Pons (tissue), 1 donor: Measurements from ENCODE around the gene KLHL25.

Experiments used
- DNase-seq: peaks from one replicate; pipeline ENCODE4 v3.0.0-alpha.2; 2016; ENCODE audit warnings: low spot score

The KLHL25 gene

GRCh38 chr15:85777250-85778106, 17.2 kb downstream of the KLHL25 start:
- no peak for DNase-seq

GRCh38 chr15:85773970-85774369, 20.8 kb downstream of the KLHL25 start:
- no peak for DNase-seq

DNA sequence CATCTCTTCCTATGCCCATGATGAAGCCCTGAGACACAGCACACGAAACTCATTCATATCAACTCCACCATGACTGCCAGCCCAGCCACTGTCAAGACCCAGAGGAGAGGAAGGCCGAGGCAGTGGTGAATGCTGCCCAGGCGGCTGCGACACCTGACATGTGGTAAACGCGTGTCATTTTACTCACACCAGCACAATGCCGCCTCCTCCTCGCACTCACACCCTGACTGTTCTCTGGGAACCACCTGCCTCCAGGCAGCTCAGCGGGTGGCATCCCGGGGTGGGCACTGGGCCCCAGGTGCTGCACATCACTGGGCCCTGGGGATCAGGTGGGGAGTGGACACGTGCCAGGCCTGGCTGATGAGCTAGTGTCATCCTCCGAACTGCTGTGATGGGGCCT, 21.5 kb downstream of the KLHL25 start:
- no peak for DNase-seq

GRCh38 chr15:85772668-85773067, 22.1 kb downstream of the KLHL25 start:
- DNase-seq, result no peak

DNA sequence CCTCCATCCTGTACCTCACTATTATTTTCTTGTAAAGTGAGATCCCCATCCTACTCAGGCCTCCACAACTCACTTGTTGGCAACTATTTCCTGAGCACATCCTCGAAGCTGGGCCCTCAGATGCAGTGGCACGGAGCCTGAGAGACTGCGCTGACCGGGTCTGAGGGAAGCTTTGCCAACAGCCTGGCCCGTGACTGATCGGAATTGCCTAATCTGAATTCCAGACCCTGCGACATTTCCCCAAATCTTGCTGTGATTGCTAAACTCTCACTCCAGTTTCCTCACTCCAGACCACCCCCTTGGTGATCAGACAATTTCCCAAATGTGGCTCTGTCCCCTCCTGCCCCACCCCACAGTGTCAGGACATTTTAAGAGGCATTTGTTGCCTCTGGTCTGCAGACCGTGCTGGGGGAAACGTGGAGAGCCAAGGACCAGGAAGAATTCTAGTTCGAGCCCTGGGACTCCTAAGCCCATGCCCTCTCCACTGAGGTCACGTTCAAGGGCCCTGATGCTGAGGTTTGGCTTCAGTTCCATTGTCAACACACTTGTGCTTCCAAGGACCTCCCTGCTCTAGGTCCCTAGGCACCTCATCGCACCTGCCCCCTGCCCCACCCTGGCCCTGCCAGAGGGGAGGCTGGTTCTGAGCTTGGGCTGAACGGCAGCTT, 22.8 kb downstream of the KLHL25 start:
- DNase-seq, result no peak

DNA sequence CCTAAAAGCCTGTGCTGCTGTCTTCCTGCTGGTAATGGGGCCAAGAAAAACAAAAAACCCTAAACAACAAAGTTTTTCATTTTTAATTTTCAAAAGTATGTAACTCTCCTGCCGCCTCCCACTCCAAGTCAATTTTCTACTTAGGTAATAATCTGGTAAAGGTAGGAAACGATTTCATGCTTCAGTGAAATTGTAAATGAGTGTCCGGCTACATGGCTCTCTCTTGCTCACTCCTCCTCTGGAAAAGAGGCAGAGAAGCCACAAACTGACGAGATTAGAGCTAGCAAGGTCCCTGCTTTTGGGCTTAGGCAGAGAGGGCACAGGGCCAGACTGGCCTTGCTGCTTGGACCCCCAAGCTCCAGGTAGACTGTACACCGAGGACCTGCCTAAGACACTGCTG, 23.5 kb downstream of the KLHL25 start:
- no peak for DNase-seq

DNA sequence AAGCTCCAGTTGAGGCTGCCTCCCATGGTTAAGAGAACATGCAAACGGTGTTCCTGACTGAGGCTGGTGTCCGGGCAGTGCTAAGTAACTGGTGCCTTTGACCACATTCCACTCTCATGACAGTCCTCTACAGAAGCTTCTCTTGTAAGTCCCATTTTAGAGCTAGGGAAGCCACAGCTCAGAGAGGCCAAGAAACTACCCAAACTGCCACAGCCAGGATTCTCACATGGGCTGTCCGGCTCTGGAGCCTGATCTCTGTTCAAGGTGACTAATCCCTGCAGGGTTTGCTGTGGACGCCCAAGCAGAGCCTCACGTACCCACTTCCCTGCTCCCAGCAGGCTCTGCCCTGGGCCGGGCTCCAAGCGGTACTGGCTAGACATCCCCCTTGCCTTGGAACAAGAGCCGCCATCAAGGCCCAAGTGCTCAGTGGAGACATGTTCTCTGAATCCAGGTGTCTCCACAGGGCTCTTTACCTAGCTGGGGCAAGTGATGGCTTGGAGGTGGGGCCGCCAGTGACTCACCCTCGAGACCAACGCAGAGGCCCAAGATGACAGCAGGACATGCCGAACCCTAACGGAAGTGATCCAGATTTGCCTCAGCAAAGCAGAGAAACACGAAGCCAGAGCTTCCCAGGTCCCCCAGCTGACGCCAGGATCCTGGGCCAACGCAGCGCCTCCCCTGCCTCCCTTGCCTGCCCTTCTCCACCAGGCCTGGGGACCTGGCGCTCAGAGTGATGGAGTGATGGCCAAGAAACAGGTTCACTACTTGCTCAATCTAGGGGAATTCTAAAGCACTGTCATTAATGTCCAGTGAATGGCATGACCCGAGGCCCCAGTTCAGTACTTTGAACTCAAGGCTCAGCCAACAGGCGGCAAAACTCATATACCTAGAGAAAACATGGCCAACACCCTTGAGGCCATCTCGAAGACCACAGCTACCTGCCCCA, 24.4 kb downstream of the KLHL25 start:
- DNase-seq, result no peak

- no peak for DNase-seq
Observed at GRCh38 chr15:85769182-85769900, 25.4 kb downstream of the KLHL25 start.

DNA sequence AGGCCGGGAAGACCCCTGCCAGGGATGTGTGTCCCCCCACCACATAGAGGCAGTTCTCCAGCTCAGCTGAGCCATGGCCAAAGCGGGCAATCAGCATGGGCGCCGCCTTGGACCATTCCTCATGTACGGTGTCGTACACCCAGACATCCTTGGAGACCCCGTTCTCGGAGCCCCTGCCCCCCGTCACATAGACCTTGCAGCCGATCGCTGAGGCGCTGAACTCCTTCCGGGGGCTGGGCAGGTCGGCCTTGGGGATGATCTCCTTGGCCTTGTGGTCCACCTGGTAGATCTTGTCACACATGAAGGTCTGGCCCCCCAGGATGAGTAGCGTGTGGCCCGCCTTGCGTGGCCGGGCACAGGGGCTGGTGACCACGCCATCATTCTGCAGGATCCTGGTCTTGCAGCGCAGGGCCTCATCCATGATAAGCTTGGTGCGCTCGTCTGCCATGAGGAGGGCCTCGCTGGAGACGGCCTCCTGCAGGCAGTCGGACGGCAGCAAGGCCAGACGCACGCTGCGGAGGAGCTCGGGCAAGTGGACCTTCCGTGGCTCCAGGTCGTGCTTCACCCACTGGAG, 26.0 kb downstream of the KLHL25 start:
- DNase-seq, result no peak

GRCh38 chr15:85767785-85768529, 26.8 kb downstream of the KLHL25 start:
- DNase-seq, result no peak

- DNase-seq, result no peak
Observed at GRCh38 chr15:85766001-85766831, 28.5 kb downstream of the KLHL25 start.

DNA sequence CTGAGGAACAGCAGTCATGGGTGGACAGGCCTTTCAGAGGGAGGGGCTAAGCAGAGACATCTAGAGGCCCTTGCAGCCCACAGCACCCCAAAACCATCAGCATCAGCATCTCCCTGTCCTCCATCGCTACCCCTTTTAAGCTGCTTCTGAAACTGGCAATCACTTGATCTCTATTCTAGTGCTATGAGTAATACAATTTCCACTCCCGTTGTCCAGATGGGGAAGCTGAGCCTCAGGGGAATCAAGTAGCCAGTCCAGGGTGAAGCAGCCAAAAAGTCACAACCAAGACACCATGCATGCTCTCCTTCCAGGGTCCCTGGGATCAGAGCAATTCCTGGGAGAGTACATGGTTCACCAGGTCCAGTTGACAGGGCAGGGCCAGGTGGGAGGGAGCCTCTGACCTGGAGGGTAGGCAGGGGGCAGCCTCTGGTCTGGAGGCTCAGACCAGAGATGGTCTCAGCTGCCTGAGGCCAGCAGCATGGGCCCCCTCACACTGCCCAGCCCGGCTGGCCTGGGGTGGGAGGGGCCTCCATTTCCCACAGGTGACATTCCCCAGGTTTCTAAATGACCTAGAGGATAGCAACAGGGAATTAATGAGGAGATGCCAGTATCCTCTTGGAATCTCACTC, 30.0 kb downstream of the KLHL25 start:
- DNase-seq, result no peak

DNA sequence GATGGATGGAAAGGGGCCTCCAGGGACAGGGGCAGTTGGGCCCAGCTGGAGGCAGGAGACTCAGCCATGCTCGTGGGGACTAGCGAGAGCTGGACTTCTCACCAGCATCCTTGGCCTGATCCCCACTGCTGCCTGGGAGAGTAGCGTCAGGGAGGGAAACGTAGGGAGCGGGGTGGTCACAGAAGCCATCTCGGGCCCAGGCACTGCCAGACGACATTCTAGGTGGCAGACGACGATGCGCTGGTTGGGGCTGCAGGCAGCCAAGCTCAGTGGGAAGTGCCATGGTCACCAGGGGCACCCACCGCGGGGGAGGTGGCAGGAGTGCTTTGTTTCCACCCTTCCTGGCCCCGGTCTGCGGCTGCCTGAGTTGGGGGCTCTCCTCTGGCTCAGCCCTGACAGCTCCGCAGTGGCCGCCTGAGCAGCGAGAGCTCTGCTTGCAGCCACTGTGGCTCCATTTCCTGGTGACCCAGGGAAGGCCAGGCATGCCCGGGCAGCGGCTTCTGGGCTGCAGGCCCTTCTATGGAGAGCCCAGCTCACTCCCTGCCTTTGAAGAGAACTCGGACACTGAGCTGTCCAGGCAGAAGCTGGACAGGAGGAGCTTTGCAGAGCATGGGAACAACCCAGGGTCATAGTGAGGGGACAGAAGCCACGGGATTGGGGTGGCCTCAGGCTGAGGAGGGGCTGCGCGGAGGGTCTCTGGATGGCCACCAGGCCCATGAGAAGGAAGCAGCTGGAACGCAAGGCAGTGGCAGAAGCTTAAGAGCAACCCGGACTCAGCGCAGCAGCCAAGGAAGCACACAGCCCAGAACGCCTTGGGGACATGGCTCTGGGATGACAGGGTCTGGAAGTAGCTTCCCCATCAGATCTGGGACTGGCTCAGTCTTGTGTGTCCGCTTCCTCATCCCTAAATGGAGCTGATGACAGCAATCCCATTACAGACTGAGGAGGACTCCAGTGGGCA, 30.8 kb downstream of the KLHL25 start:
- DNase-seq, result no peak

- DNase-seq, result no peak
Observed at GRCh38 chr15:85763157-85763556, 31.6 kb downstream of the KLHL25 start.

DNA sequence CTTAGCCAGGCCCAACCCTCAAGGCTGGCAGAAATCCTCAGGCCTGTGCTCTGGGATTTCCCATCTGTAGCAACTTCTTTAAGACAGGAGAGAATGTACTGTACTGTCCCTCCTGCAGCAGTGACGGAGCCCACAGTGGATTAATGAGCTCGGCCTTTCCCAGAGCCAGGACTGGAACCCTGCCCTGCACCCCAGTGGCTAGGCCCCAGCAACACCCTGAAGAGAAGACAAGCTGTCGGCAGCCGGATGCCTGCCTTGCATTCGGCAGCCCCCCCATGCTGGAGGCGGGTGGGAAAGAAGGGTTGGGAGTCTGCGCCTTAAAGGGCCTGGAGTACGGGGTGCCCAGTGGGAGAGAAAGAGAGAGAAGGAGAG, 32.0 kb downstream of the KLHL25 start:
- DNase-seq, result no peak

GRCh38 chr15:85762039-85762755, 32.5 kb downstream of the KLHL25 start:
- DNase-seq, result no peak

DNA sequence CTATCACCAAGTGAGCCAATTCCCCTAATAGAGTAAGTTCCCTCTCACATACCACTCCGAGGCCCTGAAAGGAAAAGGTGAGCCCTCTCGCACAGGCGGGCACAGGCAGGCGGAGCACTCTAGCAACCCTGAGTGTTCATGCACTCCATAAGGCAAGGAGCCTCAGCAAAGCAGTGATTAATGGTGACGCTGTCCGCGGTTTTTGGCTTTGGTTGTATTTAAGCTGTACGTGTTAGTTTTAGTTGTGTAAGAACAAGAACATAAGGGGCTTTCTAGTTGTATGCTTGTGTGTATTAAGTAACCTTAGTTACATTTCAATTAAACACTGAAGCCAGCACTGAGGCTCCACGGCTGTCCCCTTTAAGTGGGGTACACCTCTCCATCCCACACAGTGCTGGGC, 33.1 kb downstream of the KLHL25 start:
- no peak for DNase-seq
